Activated naive CD4-positive, alpha-beta T cell treated with anti-CD3 and anti-CD28 coated beads, Interleukin-2, amount 50 U/mL, for 24 hours (primary cell): ENCODE measurements around the gene RPL13A.
"Not testable (repeated sequence)": the region's sequence is repeated elsewhere in the genome, so short reads cannot be mapped to it uniquely, and the experiment has no call there.

Experiments
- H3K27ac Mint-ChIP-seq: one replicate; pipeline ENCODE4 v1.8.0; 2021; ENCODE audit warnings: mild to moderate bottlenecking, mixed read lengths
- H3K27me3 Mint-ChIP-seq: one replicate; pipeline ENCODE4 v1.8.0; 2021; ENCODE audit warnings: mixed read lengths
- H3K36me3 Mint-ChIP-seq: one replicate; pipeline ENCODE4 v1.8.0; 2021; ENCODE audit warnings: mixed read lengths
- H3K4me1 Mint-ChIP-seq: one replicate; pipeline ENCODE4 v1.8.0; 2021; ENCODE audit warnings: mixed read lengths
- H3K4me3 Mint-ChIP-seq: one replicate; pipeline ENCODE4 v1.8.0; 2021; ENCODE audit warnings: mild to moderate bottlenecking, mixed read lengths
- H3K9me3 Mint-ChIP-seq: one replicate; pipeline ENCODE4 v1.8.0; 2021; ENCODE audit warnings: mixed read lengths

Gene RPL13A

DNA sequence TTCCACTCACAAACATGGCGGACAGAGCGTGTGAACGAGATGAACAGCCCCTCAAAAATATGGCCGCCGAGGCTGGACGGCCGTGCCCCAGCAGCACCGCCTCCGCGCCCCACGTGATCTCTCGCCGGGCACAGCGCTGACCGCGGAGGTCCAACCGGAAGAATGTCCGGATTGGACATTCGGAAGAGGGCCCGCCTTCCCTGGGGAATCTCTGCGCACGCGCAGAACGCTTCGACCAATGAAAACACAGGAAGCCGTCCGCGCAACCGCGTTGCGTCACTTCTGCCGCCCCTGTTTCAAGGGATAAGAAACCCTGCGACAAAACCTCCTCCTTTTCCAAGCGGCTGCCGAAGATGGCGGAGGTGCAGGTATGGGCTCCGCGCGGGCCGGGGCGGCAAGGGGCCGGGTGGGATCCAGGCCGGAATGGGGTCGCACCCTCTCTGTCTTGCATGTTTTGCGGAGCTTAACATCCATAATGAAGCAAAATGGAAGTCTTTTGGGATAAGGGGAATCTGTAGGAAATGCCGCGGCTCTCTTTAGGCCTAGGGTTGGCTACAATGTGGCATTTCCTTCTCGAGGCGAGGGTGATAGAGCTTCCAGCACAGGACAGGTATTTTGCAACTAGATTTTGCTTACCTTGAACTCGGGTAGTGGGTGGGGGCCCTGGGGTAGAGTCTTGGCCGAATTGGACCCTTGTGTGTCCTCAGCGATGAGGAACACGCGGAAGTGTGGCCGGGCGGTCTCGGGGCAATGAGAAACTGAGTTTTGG is at the start of gene RPL13A:
TSS of gene RPL13A (plus strand) at position 332 of the 769 bp plus-strand sequence. CDS start at position 354, 22 bp downstream.
- Mint-ChIP-seq H3K4me1 (peaks cover 24% of the 10 kb centered on the region), H3K36me3 (peaks cover 36% of the 10 kb centered on the region), H3K9me3 (no peaks in the 10 kb centered on the region), H3K27me3 (no peaks in the 10 kb centered on the region), H3K27ac (peak within 1 kb of the TSS; percentile 99), H3K4me3 (peak within 1 kb of the TSS; percentile 94)

DNA sequence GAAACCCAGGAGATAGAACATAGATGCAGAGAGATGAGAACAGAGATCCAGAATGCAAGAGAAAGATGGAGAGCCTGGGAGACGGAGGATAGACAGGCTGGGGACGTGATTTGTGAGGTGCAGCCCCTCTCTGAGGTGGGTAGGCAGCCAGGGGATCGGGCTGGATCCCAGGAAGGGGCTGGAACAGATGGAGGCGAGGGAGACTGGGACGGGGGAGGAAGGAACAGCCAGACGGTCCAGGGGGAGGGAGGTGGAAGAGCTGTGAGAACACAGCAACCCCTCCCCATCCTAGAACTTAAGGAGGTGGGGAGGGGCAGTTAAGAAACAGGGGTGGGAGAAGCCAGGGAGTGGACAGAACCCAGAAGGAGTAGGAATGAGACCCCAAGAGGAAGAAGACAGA is 49.1 kb upstream of the RPL13A start:
- H3K27me3 Mint-ChIP-seq = peaks cover 68% of the 10 kb centered on the region
- no peaks in the 10 kb centered on the region for H3K36me3 Mint-ChIP-seq
- H3K4me1 Mint-ChIP-seq = peaks cover 29% of the 10 kb centered on the region
- no peak overlapping the region for H3K27ac Mint-ChIP-seq
- no peak overlapping the region for H3K4me3 Mint-ChIP-seq
- H3K9me3 Mint-ChIP-seq = no peaks in the 10 kb centered on the region

DNA sequence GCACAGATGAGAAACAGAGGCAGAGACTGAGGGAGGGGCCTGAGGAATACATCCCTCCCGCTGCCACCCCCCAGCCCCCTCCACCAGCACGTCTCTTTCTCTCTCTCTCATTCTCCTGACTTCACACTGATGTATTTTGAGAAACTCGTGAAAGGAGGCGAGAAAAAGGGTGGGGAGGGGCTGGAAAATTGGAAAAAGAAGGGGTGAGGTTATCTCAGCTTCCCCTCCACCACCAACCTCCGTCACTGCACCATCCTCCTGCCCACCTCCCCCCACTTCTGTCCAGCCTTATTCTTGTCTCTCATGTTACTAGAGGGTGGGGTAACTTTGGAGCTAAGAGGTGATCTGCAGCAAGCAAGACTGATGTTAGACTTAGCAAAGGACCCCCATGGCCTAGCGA is 47.6 kb upstream of the RPL13A start:
- Mint-ChIP-seq H3K27ac (no peak overlapping the region), H3K4me1 (peaks cover 33% of the 10 kb centered on the region), H3K9me3 (no peaks in the 10 kb centered on the region), H3K27me3 (peaks cover 62% of the 10 kb centered on the region), H3K36me3 (no peaks in the 10 kb centered on the region), H3K4me3 (no peak overlapping the region)

DNA sequence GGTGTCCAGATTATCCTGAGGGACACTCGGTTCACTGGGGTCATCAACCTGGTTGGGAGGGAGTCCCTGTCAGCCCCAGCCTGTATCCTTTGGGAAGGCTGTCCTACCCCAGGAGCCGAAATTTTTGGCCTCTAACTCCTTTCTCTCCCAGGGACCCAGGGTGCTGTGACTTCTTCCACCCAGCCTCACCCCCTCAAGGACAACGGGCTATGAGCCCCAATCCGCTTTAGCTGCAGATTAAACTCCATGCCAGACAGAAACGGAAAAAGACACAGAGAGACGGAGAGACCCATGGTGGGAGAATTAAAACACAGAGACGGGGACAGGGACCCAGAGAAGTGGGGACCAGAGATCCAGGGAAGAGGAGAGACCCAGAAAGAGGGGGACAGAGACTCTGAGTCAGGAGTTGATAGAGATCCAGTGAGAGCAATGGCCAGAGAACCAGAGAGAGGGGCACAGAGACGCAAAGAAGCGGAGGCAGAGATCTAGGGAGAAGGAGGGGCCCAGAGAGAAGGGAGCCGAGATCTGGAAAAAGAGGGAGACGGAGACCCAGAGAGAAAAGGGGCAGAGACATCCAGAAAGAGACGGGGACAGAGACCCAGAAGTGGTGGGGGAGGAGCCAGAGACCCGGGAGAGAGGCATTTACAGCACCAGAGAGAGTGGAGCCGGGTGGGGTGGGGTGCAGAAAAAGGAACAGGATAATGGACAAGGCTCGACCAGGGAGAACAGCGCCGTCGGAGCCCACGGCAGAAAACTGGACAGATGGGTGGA is 46.8 kb upstream of the RPL13A start:
- Mint-ChIP-seq H3K27ac (no peak overlapping the region), H3K36me3 (no peaks in the 10 kb centered on the region), H3K4me3 (peak overlapping the region; percentile 83), H3K4me1 (peaks cover 38% of the 10 kb centered on the region), H3K27me3 (peaks cover 54% of the 10 kb centered on the region), H3K9me3 (no peaks in the 10 kb centered on the region)

DNA sequence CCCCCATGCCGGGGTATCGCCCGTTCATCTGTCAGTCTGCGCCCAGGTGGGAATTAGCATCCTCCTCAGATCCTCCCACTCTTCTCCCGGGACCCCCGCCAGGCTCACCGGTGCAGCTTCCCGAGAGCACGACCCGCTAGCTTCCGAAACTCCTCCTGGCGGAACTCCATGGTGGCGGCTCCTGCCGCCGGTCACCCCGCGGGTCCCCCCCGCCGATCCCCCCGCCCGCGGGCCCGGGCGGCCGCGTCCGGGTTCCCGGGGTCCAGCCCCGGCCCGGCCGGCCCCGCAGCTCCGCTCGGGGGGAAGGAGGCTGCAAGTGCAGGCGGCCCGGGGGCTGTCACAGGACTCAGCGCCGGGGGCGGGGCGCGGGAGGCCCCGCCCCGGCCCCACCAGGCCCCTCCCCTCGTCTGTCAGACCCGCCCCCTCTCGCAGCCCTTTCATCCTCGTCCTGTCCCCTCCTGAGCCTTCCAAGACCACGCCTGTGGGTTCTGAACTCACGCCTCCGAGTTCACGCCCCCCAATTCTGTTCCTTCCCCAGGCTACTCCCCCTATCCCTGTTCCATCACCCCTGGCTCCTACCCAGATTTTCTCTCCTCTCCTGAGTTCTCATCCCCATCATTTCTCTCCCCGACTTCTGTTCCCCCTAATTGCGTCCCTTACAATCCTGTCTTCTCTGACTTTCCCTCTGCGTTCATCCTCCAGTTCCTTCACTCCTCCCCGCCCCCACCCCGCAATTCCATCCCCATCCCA is 46.0 kb upstream of the RPL13A start, which contains the start of gene SLC17A7:
TSS of gene SLC17A7 (minus strand) at position 318 of the 750 bp plus-strand sequence. CDS start at position 170, 148 bp downstream.
- peaks cover 46% of the 10 kb centered on the region for H3K27me3 Mint-ChIP-seq
- H3K4me1 Mint-ChIP-seq = peaks cover 33% of the 10 kb centered on the region
- H3K4me3 Mint-ChIP-seq = peak within 1 kb of the TSS; percentile 83
- no peaks in the 10 kb centered on the region for H3K9me3 Mint-ChIP-seq
- H3K27ac Mint-ChIP-seq = peak within 1 kb of the TSS; percentile 57
- H3K36me3 Mint-ChIP-seq = no peaks in the 10 kb centered on the region

DNA sequence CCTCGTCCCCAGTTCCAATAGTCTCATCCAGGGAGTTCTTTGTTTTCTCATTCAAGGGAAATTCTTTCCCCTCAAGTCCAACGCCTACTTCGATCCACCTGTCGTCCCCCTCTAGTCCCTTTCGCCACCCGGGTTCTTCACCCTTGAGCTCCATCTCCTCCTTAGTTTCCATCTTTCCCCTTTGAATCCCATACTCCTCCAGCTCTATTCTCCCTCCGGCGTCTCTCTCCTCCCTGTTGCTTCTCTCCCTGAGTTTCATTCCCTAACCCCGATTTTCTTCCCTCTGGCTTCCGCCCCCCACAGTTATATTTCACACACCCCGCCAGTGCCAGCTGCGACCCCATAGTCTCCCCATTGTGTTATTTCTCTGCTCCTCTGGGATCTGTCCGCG is 45.5 kb upstream of the RPL13A start:
- H3K4me1 Mint-ChIP-seq = peaks cover 33% of the 10 kb centered on the region
- peaks cover 43% of the 10 kb centered on the region for H3K27me3 Mint-ChIP-seq
- H3K9me3 Mint-ChIP-seq = no peaks in the 10 kb centered on the region
- H3K4me3 Mint-ChIP-seq = peak overlapping the region; percentile 78
- H3K36me3 Mint-ChIP-seq = no peaks in the 10 kb centered on the region
- H3K27ac Mint-ChIP-seq = peak overlapping the region; percentile 57

DNA sequence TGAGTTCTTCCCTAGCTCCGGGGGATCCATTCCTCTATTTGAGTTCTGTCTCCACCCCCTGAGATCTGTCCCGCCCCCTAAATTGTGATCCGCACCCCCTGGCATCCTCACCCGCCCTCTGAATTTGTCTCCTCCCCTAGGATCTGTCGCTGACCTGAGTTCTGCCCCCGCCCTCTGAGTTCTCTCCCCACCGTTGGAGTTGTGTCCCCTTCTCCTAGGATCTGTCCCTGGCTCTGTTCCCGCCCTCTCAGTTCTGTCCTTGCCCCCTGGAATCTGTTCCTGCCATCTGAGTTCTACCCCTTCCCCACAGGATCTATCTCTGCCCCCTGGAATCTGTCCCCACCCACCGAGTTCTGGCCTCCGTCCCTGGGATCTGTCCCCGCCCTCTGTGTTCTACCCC is 45.1 kb upstream of the RPL13A start:
- Mint-ChIP-seq H3K36me3 (no peaks in the 10 kb centered on the region), H3K4me1 (peaks cover 33% of the 10 kb centered on the region), H3K27ac (no peak overlapping the region), H3K9me3 (no peaks in the 10 kb centered on the region), H3K4me3 (peak overlapping the region; percentile 78), H3K27me3 (peaks cover 41% of the 10 kb centered on the region)

DNA sequence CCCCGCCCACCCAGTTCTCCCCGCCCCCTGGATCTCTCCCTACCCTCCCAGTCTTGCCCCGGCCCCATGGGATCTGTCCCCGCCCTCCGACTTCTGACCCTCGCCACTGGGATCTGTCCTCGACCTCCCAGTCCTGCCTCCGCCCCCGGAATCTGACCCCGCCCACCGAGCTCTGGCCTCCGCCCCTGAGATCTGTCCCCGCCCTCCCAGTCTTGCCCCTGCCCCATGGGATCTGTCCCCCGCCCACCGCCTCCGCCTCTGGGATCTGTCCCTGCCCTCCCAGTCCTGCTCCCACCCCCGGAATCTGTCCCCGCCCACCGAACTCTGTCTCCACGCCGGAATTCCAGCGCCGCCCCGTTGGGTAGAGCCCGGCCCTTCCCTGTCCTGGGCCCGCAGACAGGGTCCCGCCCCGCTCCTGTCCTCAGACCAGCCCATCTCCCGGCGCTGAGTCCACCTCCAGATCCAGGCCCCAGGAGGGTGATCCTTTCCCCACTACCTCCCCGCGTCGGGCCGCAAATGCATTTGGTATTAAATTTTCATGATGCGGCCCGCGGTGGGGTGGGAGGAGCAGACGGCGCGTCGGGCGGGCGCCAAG is 44.5 kb upstream of the RPL13A start:
- H3K4me1 Mint-ChIP-seq = peaks cover 33% of the 10 kb centered on the region
- H3K27me3 Mint-ChIP-seq = peaks cover 37% of the 10 kb centered on the region
- no peaks in the 10 kb centered on the region for H3K36me3 Mint-ChIP-seq
- peak overlapping the region; percentile 78 for H3K4me3 Mint-ChIP-seq
- no peaks in the 10 kb centered on the region for H3K9me3 Mint-ChIP-seq
- H3K27ac Mint-ChIP-seq = no peak overlapping the region

DNA sequence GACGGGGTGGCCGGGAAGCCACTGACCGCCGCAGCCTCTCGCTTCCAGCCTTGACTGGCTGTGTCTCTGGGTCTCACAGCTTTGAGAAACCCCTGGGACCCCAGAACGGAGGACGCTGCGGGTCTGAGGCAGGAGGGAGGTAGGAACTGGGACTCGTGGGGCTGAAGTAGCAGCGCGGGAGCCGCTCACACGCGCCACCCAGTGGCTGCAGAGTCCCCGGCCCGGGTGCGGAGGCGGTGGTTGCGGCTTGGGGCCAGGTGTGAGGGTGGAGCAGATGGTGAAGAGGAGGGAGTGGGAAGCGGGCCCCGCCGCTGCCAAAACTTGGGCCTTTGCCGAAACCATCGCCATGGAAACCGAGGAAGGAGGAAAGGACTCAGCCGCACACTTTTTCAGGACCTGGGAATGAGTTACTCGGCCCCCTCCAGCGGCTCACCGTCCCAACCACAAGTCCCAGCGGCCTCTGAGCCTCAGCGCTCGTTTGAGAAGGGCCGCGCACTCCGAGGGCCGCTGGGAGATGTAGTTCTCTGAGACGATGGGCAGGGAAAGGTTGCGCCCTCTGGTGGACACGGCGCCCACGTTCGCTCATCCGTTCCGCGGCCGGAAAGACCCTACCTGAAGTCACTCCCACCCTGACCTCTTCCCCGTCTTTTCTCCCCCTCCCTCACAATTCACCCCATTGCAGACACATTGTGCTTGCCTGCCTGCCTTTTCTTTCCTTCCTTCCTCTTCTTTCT is 43.9 kb upstream of the RPL13A start:
- peaks cover 31% of the 10 kb centered on the region for H3K27me3 Mint-ChIP-seq
- H3K4me1 Mint-ChIP-seq = peaks cover 39% of the 10 kb centered on the region
- peaks cover 1% of the 10 kb centered on the region for H3K36me3 Mint-ChIP-seq
- H3K4me3 Mint-ChIP-seq = peak overlapping the region; percentile 78
- no peaks in the 10 kb centered on the region for H3K9me3 Mint-ChIP-seq
- peak overlapping the region; percentile 68 for H3K27ac Mint-ChIP-seq

DNA sequence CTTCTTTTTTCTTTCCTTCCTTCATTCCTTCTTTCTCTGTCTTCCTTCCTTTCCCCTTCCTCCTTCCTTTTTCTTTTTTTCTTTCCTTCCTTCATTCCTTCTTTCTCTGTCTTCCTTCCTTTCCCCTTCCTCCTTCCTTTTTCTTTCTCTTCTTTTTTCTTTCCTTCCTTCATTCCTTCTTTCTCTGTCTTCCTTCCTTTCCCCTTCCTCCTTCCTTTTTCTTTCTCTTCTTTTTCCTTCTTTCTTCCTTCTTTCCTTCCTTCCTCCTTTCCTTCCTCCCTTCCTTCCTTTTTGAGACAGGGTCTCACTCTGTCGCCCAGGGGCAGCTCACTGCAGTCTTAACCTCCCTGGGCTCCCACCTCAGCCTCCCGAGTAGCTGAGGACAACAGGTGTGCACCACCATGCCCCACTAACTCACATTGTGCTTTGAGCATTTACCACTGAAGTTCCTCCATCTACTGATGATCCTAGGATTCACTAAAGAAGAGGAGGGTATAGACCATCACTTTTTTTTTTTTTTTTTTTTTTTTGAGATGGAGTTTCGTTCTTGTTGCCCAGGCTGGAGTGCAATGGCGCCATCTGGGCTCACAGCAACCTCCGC is 43.2 kb upstream of the RPL13A start:
- not testable (repeated sequence) for H3K27ac Mint-ChIP-seq, H3K9me3 Mint-ChIP-seq, H3K36me3 Mint-ChIP-seq
- Mint-ChIP-seq H3K4me1 (peaks cover 44% of the 10 kb centered on the region), H3K27me3 (peaks cover 26% of the 10 kb centered on the region), H3K4me3 (peak overlapping the region; percentile 78)

DNA sequence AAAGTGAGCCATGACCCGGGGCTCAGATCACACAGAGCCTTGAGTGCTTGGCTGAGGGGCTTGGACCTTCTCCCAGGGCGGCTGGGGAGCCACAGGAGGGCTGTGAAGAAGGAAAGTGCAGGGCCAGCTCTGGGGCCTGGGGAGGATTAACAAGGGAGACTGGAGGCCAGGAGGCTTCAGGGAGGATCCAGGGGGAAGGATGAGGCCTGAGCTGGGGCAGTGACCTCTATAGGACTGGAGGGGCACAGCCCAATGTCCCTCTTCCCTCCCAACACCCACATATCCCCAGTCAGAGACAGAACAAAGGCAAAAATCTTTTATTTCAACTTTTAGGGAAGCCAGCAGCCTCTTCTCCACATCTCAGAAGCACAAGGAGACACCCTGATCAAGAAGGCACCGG is 41.4 kb upstream of the RPL13A start:
- Mint-ChIP-seq H3K4me1 (peaks cover 54% of the 10 kb centered on the region), H3K4me3 (no peak overlapping the region), H3K9me3 (no peaks in the 10 kb centered on the region), H3K27ac (no peak overlapping the region), H3K36me3 (peaks cover 4% of the 10 kb centered on the region), H3K27me3 (peaks cover 10% of the 10 kb centered on the region)

DNA sequence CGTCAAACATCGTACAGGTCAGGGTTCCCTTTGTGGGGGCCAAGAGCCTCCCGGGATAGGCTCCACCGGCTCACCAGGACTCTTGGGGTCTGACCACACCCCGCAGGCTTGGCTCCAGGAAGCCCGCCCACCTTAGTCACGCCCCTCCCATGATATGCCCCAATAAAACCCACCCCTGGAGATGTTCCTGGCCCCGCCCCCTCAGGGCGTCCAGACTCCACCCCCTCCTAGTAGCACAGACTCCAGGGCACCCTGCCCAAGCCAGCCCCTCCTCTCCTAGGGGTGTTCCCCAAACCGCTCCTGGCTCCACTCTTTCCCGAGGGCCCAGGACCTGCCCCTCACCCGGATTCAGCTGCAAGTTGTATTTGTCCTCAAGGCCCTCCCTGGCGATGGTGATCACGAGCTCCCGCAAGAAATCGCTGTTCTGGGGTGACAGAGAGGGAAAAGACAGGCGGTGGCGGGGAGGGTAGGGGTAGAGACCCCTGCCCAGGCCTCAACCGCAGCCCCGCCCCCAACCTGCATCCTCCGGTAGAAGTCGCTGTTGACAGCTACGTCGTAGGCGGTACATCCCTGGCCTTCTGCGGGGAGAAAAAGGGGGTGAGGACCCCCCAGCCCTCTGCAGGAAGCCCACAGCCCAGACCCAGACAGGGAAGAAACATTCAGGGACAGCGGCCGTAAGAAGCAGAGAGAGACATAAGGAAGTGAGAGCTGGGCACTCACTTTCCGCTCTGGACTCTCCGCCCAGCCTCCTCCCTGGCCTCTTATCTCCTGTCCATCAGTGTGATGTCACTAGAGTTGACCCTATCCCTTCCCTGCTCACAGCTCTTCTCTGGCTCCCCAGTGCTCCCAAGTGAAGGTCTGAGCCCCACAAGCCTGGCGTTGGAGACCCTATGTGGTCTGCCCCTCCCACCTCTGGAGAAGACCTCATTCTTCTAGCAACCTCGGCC is 39.6 kb upstream of the RPL13A start:
- Mint-ChIP-seq H3K27me3 (no peaks in the 10 kb centered on the region), H3K27ac (no peak overlapping the region), H3K4me1 (peaks cover 54% of the 10 kb centered on the region), H3K9me3 (no peaks in the 10 kb centered on the region), H3K36me3 (peaks cover 4% of the 10 kb centered on the region), H3K4me3 (no peak overlapping the region)

DNA sequence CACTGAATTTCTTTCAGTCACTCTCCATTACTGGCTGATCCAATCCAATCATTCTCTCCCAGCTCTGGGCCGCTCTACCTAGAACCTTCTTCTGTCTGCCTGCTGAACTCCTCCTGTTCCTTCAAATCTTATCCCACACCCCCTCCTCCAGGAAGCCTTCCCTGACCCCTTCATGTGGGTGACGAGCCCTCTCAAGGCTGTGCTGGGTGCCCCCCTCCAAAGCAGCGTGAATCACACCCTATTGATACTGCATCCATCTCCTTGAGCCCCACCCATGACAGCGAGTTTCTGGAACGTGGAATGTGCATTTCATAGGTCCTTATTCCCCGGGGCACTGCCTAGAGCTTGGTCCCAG is 39.0 kb upstream of the RPL13A start:
- H3K4me3 Mint-ChIP-seq = no peak overlapping the region
- no peaks in the 10 kb centered on the region for H3K9me3 Mint-ChIP-seq
- peaks cover 58% of the 10 kb centered on the region for H3K4me1 Mint-ChIP-seq
- H3K27me3 Mint-ChIP-seq = no peaks in the 10 kb centered on the region
- H3K36me3 Mint-ChIP-seq = peaks cover 4% of the 10 kb centered on the region
- H3K27ac Mint-ChIP-seq = no peak overlapping the region

DNA sequence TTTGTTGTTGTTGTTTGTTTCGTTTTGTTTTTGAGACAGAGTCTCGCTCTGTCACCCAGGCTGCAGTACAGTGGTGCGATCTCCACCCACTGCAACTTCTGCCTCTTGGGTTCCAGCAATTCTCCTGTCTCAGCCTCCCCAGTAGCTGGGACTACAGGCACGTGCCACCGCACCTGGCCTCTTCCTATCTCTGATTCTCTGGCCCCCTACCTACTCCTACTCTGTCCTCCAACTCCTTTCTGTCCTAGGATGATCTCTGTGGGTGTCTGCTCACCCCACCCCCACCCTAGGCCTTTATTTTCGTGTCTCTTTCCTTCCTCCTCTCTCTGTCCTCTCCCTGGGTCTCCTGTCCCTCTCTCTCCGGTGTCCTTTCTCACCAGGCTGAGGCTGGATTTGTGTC is 37.0 kb upstream of the RPL13A start:
- Mint-ChIP-seq H3K4me1 (peaks cover 52% of the 10 kb centered on the region), H3K36me3 (peaks cover 4% of the 10 kb centered on the region), H3K4me3 (peak overlapping the region; percentile 94)

More for the DNA sequence above, 37.0 kb upstream of the RPL13A start:
- H3K9me3 Mint-ChIP-seq = no peaks in the 10 kb centered on the region
- H3K27ac Mint-ChIP-seq = peak overlapping the region; percentile 86
- no peaks in the 10 kb centered on the region for H3K27me3 Mint-ChIP-seq
